GM19239 (cell line): ENCODE measurements around the gene NUDT4.
A peak's percentile ranks its signal among the peaks of the same experiment; 100 is the strongest.

ENCODE experiments used
- DNase-seq: peaks from one replicate; pipeline ENCODE4 v3.0.0; 2011; ENCODE audit warnings: low spot score; ENCODE audit not compliant: insufficient read length
- FAIRE-seq: peaks from 2 replicates; lab custom pipeline; 2011; peaks lifted over from hg19 to GRCh38; lab: Jason Lieb, UNC

Gene NUDT4

GRCh38 chr12:93377252-93378195 lies at the start of gene NUDT4:
TSS of gene NUDT4 (plus strand) at chr12:93377925. CDS start at chr12:93378323, 398 bp downstream.
- FAIRE-seq = peak; percentile 87
- DNase-seq = peak; percentile 80

- DNase-seq (no peak), FAIRE-seq (no peak)
Observed at GRCh38 chr12:93333054-93333453, 44.7 kb upstream of the NUDT4 start.

- no peak for FAIRE-seq
- no peak for DNase-seq
Observed at GRCh38 chr12:93333828-93334227, 43.9 kb upstream of the NUDT4 start.

- no peak for DNase-seq
- FAIRE-seq = no peak
Observed at GRCh38 chr12:93335603-93336162, 42.0 kb upstream of the NUDT4 start.

- DNase-seq (no peak), FAIRE-seq (no peak)
Observed at GRCh38 chr12:93336291-93336741, 41.4 kb upstream of the NUDT4 start.

GRCh38 chr12:93338598-93338997 lies 39.1 kb upstream of the NUDT4 start:
- FAIRE-seq = no peak

GRCh38 chr12:93339695-93340094 lies 38.0 kb upstream of the NUDT4 start:
- DNase-seq (no peak), FAIRE-seq (no peak)

More at GRCh38 chr12:93338598-93338997, 39.1 kb upstream of the NUDT4 start:
- DNase-seq = no peak

- DNase-seq (no peak), FAIRE-seq (no peak)
Observed at GRCh38 chr12:93341409-93342049, 36.2 kb upstream of the NUDT4 start.

GRCh38 chr12:93347054-93347785 lies 30.5 kb upstream of the NUDT4 start:
- DNase-seq (no peak), FAIRE-seq (no peak)

- no peak for FAIRE-seq
- DNase-seq = no peak
Observed at GRCh38 chr12:93348575-93349435, 28.9 kb upstream of the NUDT4 start.

- FAIRE-seq (no peak), DNase-seq (no peak)
Observed at GRCh38 chr12:93351726-93352125, 26.0 kb upstream of the NUDT4 start.

GRCh38 chr12:93352321-93352720 lies 25.4 kb upstream of the NUDT4 start:
- no peak for FAIRE-seq
- DNase-seq = no peak

GRCh38 chr12:93356214-93356613 lies 21.5 kb upstream of the NUDT4 start:
- FAIRE-seq (no peak), DNase-seq (no peak)

GRCh38 chr12:93358058-93358457 lies 19.7 kb upstream of the NUDT4 start:
- FAIRE-seq (peak; percentile 80), DNase-seq (no peak)

GRCh38 chr12:93358821-93359220 lies 18.9 kb upstream of the NUDT4 start:
- no peak for DNase-seq
- no peak for FAIRE-seq

GRCh38 chr12:93360688-93361087 lies 17.0 kb upstream of the NUDT4 start:
- DNase-seq (no peak), FAIRE-seq (no peak)

- DNase-seq (no peak), FAIRE-seq (no peak)
Observed at GRCh38 chr12:93361151-93361919, 16.4 kb upstream of the NUDT4 start.

- FAIRE-seq = peak; percentile 35
- no peak for DNase-seq
Observed at GRCh38 chr12:93363841-93364297, 13.9 kb upstream of the NUDT4 start.
